Nephron (organoid): ENCODE results near the gene TMEM184B.

Source experiments
- H3K27ac Mint-ChIP-seq, 3 experiments: 2 replicates each; pipeline ENCODE4 v1.8.0; 2020; ENCODE audit warnings: mixed read lengths in 3 of 3, mild to moderate bottlenecking in 2 of 3, moderate library complexity in 1 of 3
- H3K27me3 Mint-ChIP-seq: 2 replicates; pipeline ENCODE4 v1.8.0; 2021; ENCODE audit warnings: low read depth, mild to moderate bottlenecking, moderate library complexity, mixed read lengths
- H3K36me3 Mint-ChIP-seq: 2 replicates; pipeline ENCODE4 v1.8.0; 2020; ENCODE audit warnings: low read depth, mixed read lengths
- H3K4me1 Mint-ChIP-seq: 2 replicates; pipeline ENCODE4 v1.8.0; 2020; ENCODE audit warnings: mixed read lengths
- H3K4me3 Mint-ChIP-seq, 3 experiments: 2 replicates each; pipeline ENCODE4 v1.8.0; 2020; ENCODE audit warnings: mild to moderate bottlenecking in 3 of 3, mixed read lengths in 3 of 3, moderate library complexity in 2 of 3
- H3K9me3 Mint-ChIP-seq: 2 replicates; pipeline ENCODE4 v1.8.0; 2020; ENCODE audit warnings: mixed read lengths
- CTCF ChIP-seq, 3 experiments: fragments of 200-600 bp; sonication (generic); IDR thresholded peaks; one replicate each; pipeline ENCODE4 v1.5.0; 2021; ENCODE audit warnings: antibody characterized with exemption in 3 of 3; ENCODE audit not compliant: unreplicated experiment in 3 of 3

TMEM184B gene

GRCh38 chr22:38296372-38296771 lies 23.6 kb upstream of the TMEM184B start:
- peaks cover 53% of the 10 kb centered on the region for H3K36me3 Mint-ChIP-seq
- H3K4me3 Mint-ChIP-seq, result no peak overlapping the region
- no peaks in the 10 kb centered on the region for H3K4me1 Mint-ChIP-seq
- no peaks in the 10 kb centered on the region for H3K9me3 Mint-ChIP-seq
- no peak overlapping the region for H3K27ac Mint-ChIP-seq
- no peaks in the 10 kb centered on the region for H3K27me3 Mint-ChIP-seq
- no peak for TF ChIP-seq CTCF (IDR thresholded peaks at IDR 0.05; ENCODE audit: unreplicated experiment in 3 of 3)

- Mint-ChIP-seq H3K27me3 (no peaks in the 10 kb centered on the region), H3K9me3 (no peaks in the 10 kb centered on the region), H3K4me3 (no peak overlapping the region), H3K27ac (no peak overlapping the region), H3K4me1 (no peaks in the 10 kb centered on the region), H3K36me3 (peaks cover 53% of the 10 kb centered on the region)
- TF ChIP-seq CTCF (IDR thresholded peaks at IDR 0.05; ENCODE audit: unreplicated experiment in 3 of 3), result no peak
These were observed 23.1 kb upstream of the TMEM184B start for GRCh38 chr22:38295863-38296262.

- Mint-ChIP-seq H3K36me3 (peaks cover 50% of the 10 kb centered on the region), H3K4me1 (no peaks in the 10 kb centered on the region)
These were observed 22.5 kb upstream of the TMEM184B start for GRCh38 chr22:38295339-38295738.

GRCh38 chr22:38294193-38294592 lies 21.4 kb upstream of the TMEM184B start:
- peaks cover 47% of the 10 kb centered on the region for H3K36me3 Mint-ChIP-seq
- TF ChIP-seq CTCF (IDR thresholded peaks at IDR 0.05; ENCODE audit: unreplicated experiment in 3 of 3), result no peak
- no peaks in the 10 kb centered on the region for H3K9me3 Mint-ChIP-seq
- no peak overlapping the region for H3K4me3 Mint-ChIP-seq
- H3K4me1 Mint-ChIP-seq, result no peaks in the 10 kb centered on the region
- H3K27ac Mint-ChIP-seq, result no peak overlapping the region
- no peaks in the 10 kb centered on the region for H3K27me3 Mint-ChIP-seq

More at GRCh38 chr22:38295339-38295738, 22.5 kb upstream of the TMEM184B start:
- Mint-ChIP-seq H3K27ac (no peak overlapping the region), H3K4me3 (no peak overlapping the region), H3K9me3 (no peaks in the 10 kb centered on the region), H3K27me3 (no peaks in the 10 kb centered on the region)
- TF ChIP-seq CTCF (IDR thresholded peaks at IDR 0.05; ENCODE audit: unreplicated experiment in 3 of 3), result no peak

- Mint-ChIP-seq H3K9me3 (no peaks in the 10 kb centered on the region), H3K36me3 (peaks cover 43% of the 10 kb centered on the region), H3K4me1 (no peaks in the 10 kb centered on the region), H3K4me3 (no peak overlapping the region), H3K27ac (peak overlapping the region in 2 of 3 experiments; percentile 39 to 65), H3K27me3 (no peaks in the 10 kb centered on the region)
- TF ChIP-seq CTCF (IDR thresholded peaks at IDR 0.05; ENCODE audit: unreplicated experiment in 3 of 3), result no peak
These were observed 19.9 kb upstream of the TMEM184B start for GRCh38 chr22:38292694-38293093.

- H3K27ac Mint-ChIP-seq, result peak overlapping the region in 1 of 3 experiments; percentile 30
- H3K4me1 Mint-ChIP-seq, result no peaks in the 10 kb centered on the region
- no peaks in the 10 kb centered on the region for H3K9me3 Mint-ChIP-seq
- H3K4me3 Mint-ChIP-seq, result no peak overlapping the region
- no peaks in the 10 kb centered on the region for H3K27me3 Mint-ChIP-seq
- H3K36me3 Mint-ChIP-seq, result peaks cover 37% of the 10 kb centered on the region
- no peak for TF ChIP-seq CTCF (IDR thresholded peaks at IDR 0.05; ENCODE audit: unreplicated experiment in 3 of 3)
These were observed 18.5 kb upstream of the TMEM184B start for GRCh38 chr22:38291201-38291777.
